ENCODE results near the gene TASL. TPM values are rescaled to one million over a fixed set of nuclear protein-coding genes. Genes with fewer than 3 reads are reported as not detected.

The TASL gene, protein sequence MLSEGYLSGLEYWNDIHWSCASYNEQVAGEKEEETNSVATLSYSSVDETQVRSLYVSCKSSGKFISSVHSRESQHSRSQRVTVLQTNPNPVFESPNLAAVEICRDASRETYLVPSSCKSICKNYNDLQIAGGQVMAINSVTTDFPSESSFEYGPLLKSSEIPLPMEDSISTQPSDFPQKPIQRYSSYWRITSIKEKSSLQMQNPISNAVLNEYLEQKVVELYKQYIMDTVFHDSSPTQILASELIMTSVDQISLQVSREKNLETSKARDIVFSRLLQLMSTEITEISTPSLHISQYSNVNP
- total RNA-seq = not detected
- polyA plus RNA-seq (2013, experiment 1 of 2) = not detected
- not detected for polyA plus RNA-seq (2013, experiment 2 of 2)
- long read RNA-seq, experiment 1 = 0 reads
- long read RNA-seq, experiment 2 = 0 reads
- long read RNA-seq, experiment 3 = 0 reads
- long read RNA-seq, experiment 4 = 0 reads

DNA sequence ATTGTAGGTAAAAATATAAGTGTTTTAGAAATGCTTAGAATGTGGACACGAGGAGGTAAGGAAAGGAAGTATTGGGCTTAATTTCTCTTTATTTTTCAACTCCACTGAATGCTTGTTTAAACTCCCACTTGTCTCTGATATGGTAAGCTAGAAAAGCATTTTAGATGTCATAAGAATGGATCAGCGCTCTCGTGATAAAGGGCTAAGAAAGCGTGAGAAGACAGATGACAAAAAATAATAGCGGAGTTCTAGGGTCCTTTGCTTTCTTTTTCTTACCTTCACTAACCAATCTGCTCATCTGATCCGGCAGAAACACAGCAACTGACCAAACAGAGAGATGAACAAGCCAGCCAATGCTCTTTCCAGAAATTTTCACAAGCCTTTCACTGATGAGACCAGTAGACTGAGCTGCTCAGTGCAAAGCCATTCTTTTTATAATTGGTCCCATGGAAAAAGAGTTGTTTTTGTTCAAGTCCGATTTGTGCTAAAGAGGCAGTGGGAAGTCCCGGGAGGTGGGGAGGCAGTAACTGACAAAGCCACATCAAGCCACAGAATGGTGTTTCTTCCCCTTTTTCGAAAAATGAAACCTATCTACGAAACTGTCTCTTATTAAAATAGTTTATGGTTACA lies at the start of gene TASL:
TSS of gene TASL (minus strand) at position 405 of the 630 bp plus-strand sequence. CDS start 17,411 bp downstream, outside the sequence.
- Histone ChIP-seq H3K36me3 (ENCODE audit: control insufficient read depth, insufficient read depth, low read length) (no peaks in the 10 kb centered on the region), H3K27me3 (ENCODE audit: control insufficient read depth, insufficient read depth, low read length, poor library complexity, severe bottlenecking) (no peaks in the 10 kb centered on the region), H3K27ac (ENCODE audit: low read depth, low read length) (no peak within 1 kb of the TSS), H3K9ac (ENCODE audit: extremely low read depth, low read length, poor library complexity, severe bottlenecking) (no peak within 1 kb of the TSS), H3K4me3 (ENCODE audit: low read length) (no peak within 1 kb of the TSS), H3K9me3 (ENCODE audit: control insufficient read depth, low read length) (no peaks in the 10 kb centered on the region), H3K4me1 (ENCODE audit: control insufficient read depth, insufficient read depth, low read length) (no peaks in the 10 kb centered on the region)
- TF ChIP-seq, protein P1, sequence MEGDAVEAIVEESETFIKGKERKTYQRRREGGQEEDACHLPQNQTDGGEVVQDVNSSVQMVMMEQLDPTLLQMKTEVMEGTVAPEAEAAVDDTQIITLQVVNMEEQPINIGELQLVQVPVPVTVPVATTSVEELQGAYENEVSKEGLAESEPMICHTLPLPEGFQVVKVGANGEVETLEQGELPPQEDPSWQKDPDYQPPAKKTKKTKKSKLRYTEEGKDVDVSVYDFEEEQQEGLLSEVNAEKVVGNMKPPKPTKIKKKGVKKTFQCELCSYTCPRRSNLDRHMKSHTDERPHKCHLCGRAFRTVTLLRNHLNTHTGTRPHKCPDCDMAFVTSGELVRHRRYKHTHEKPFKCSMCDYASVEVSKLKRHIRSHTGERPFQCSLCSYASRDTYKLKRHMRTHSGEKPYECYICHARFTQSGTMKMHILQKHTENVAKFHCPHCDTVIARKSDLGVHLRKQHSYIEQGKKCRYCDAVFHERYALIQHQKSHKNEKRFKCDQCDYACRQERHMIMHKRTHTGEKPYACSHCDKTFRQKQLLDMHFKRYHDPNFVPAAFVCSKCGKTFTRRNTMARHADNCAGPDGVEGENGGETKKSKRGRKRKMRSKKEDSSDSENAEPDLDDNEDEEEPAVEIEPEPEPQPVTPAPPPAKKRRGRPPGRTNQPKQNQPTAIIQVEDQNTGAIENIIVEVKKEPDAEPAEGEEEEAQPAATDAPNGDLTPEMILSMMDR (conservative IDR thresholded peaks at IDR 0.05) = no peak
- no peaks in the 10 kb centered on the region for H3K4me1 Mint-ChIP-seq
- no peak within 1 kb of the TSS for H3K4me3 Mint-ChIP-seq
- DNase-seq = no peak
- 95 to 96% methylated on average over 5 to 7 of the region's 10 CpGs for WGBS, 2 experiments (ENCODE audit: insufficient coverage in 1 of 2, insufficient read length in 1 of 2)
- H3K27ac Mint-ChIP-seq = no peak within 1 kb of the TSS
- no peaks in the 10 kb centered on the region for H3K27me3 Mint-ChIP-seq (ENCODE audit: insufficient read depth)
- H3K36me3 Mint-ChIP-seq (ENCODE audit: low read depth) = no peaks in the 10 kb centered on the region
- H3K9me3 Mint-ChIP-seq = no peaks in the 10 kb centered on the region

DNA sequence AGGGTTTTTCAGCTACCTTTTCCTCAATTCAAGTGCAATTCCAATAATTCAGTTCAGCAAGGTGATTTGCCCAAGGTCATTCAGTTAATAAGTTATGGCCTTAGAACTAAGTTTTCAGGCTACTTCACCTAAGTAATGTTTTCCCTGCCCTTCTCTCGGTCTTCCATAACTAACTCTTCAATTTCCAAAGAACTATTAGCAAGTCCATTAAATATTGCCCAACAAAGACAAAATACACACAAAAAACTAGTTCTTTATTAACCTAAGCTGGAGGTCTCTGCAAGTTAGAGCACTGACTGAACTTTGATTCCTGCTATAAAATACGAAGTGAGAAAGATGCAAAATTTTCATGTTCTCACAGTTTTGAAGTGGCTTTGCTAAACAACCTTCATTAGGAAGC lies 48.8 kb upstream of the TASL start:
- Histone ChIP-seq H3K27ac (ENCODE audit: low read depth, low read length) (no peak overlapping the region), H3K4me3 (ENCODE audit: low read length) (no peak overlapping the region), H3K36me3 (ENCODE audit: control insufficient read depth, insufficient read depth, low read length) (no peaks in the 10 kb centered on the region), H3K4me1 (ENCODE audit: control insufficient read depth, insufficient read depth, low read length) (no peaks in the 10 kb centered on the region), H3K9ac (ENCODE audit: extremely low read depth, low read length, poor library complexity, severe bottlenecking) (no peak overlapping the region), H3K9me3 (ENCODE audit: control insufficient read depth, low read length) (peaks cover 5% of the 10 kb centered on the region), H3K27me3 (ENCODE audit: control insufficient read depth, insufficient read depth, low read length, poor library complexity, severe bottlenecking) (no peaks in the 10 kb centered on the region)
- H3K4me3 Mint-ChIP-seq = no peak overlapping the region
- 85 to 100% methylated on average over 1 to 2 of the region's 2 CpGs for WGBS, 2 experiments (ENCODE audit: insufficient coverage in 1 of 2, insufficient read length in 1 of 2)
- TF ChIP-seq, protein P1 (conservative IDR thresholded peaks at IDR 0.05) = no peak
- no peak overlapping the region for H3K27ac Mint-ChIP-seq
- no peak for DNase-seq
- H3K9me3 Mint-ChIP-seq = peaks cover 28% of the 10 kb centered on the region
- no peaks in the 10 kb centered on the region for H3K4me1 Mint-ChIP-seq
- H3K36me3 Mint-ChIP-seq (ENCODE audit: low read depth) = no peaks in the 10 kb centered on the region
- H3K27me3 Mint-ChIP-seq (ENCODE audit: insufficient read depth) = no peaks in the 10 kb centered on the region

DNA sequence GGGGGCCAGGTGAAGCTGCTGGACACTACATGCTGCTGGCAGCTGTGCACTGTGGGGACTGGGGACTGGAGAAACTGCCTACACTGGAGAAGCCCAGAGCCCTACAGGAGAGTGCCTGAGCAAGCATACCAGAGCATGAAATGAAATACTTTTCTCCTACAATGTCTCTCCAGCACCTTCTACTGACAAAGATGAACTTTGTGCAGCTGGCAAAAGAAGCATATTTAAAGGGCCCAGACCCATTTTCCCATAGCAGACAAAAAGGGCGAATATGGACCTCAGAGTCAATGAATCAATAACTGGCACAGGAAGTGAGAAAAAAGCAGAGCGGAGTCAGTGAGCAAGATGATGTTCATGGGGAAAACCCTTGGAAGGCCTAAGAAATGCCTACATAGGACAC lies 44.8 kb upstream of the TASL start:
- TF ChIP-seq, protein P1 (conservative IDR thresholded peaks at IDR 0.05) = no peak
- WGBS, 2 experiments (ENCODE audit: insufficient coverage in 1 of 2, insufficient read length in 1 of 2) = 94 to 100% methylated on average over 1 to 2 of the region's 2 CpGs

More for the DNA sequence above, 44.8 kb upstream of the TASL start:
- Mint-ChIP-seq H3K4me1 (peaks cover 5% of the 10 kb centered on the region), H3K4me3 (no peak overlapping the region), H3K36me3 (ENCODE audit: low read depth) (peaks cover 2% of the 10 kb centered on the region), H3K27ac (no peak overlapping the region), H3K9me3 (peaks cover 40% of the 10 kb centered on the region), H3K27me3 (ENCODE audit: insufficient read depth) (no peaks in the 10 kb centered on the region)
- Histone ChIP-seq H3K9ac (ENCODE audit: extremely low read depth, low read length, poor library complexity, severe bottlenecking) (no peak overlapping the region), H3K27me3 (ENCODE audit: control insufficient read depth, insufficient read depth, low read length, poor library complexity, severe bottlenecking) (no peaks in the 10 kb centered on the region), H3K4me3 (ENCODE audit: low read length) (no peak overlapping the region), H3K36me3 (ENCODE audit: control insufficient read depth, insufficient read depth, low read length) (no peaks in the 10 kb centered on the region), H3K27ac (ENCODE audit: low read depth, low read length) (no peak overlapping the region), H3K9me3 (ENCODE audit: control insufficient read depth, low read length) (peaks cover 5% of the 10 kb centered on the region), H3K4me1 (ENCODE audit: control insufficient read depth, insufficient read depth, low read length) (no peaks in the 10 kb centered on the region)
- DNase-seq = no peak

All from endodermal cell (in vitro differentiated cells).